ENCODE results near the gene TMEM59. TPM values are rescaled to one million over a fixed set of nuclear protein-coding genes. Genes with fewer than 3 reads are reported as not detected.

The TMEM59 gene
- total and polyA plus RNA-seq, 2 of the 8 experiments (the other 6 are each of a cell fraction or from before 2014, with no cell fraction given), result 116 to 139 TPM

GRCh38 chr1:54088385-54088784, 35.4 kb upstream of the TMEM59 start:
- Histone ChIP-seq H2BK120ac (replicated peaks; ENCODE audit: low read depth, low read length) (no peak overlapping the region), H3K14ac (ENCODE audit: insufficient read length) (no peak overlapping the region), H3K79me2 (ENCODE audit: control insufficient read depth in 1 of 2, insufficient read depth in 2 of 2, low read length in 2 of 2) (no peaks in the 10 kb centered on the region), H3K23me2 (ENCODE audit: low read depth, low read length) (no peaks in the 10 kb centered on the region), H3K9ac (replicated peaks in 1 of 4; ENCODE audit: extremely low read depth in 1 of 4, low read depth in 3 of 4, low read length in 3 of 4) (no peak overlapping the region), H4K91ac (replicated peaks; ENCODE audit: insufficient read length, low read length) (no peak overlapping the region), H3K36me3 (ENCODE audit: control insufficient read depth in 2 of 4, insufficient read depth in 4 of 4, low read length in 3 of 4) (no peaks in the 10 kb centered on the region), H3K4ac (replicated peaks; ENCODE audit: insufficient read length, low read depth, low read length) (no peak overlapping the region), H3K4me1 (replicated peaks in 1 of 4; ENCODE audit: control insufficient read depth in 3 of 4, insufficient read depth in 4 of 4, low read length in 3 of 4) (no peaks in the 10 kb centered on the region), H2BK20ac (ENCODE audit: low read length) (no peak overlapping the region), H3K27ac (ENCODE audit: low read depth, low read length) (no peak overlapping the region), H2BK15ac (ENCODE audit: low read length) (no peak overlapping the region), H2AK5ac (ENCODE audit: low read depth, low read length) (no peak overlapping the region), H3K27me3 (replicated peaks in 1 of 4; ENCODE audit: control insufficient read depth in 3 of 4, extremely low read depth in 1 of 4, insufficient read depth in 3 of 4, low read length in 3 of 4) (no peaks in the 10 kb centered on the region), H3K4me3 (ENCODE audit: extremely low read depth in 1 of 4, insufficient read depth in 2 of 4, low read depth in 3 of 4, low read length in 4 of 4) (no peak overlapping the region), H4K5ac (ENCODE audit: insufficient read length, low read depth, low read length) (no peak overlapping the region), H3K79me1 (ENCODE audit: low read depth, low read length) (no peaks in the 10 kb centered on the region), H2BK12ac (ENCODE audit: low read depth, low read length) (no peak overlapping the region), H2BK5ac (ENCODE audit: low read depth, low read length) (no peak overlapping the region), H4K20me1 (replicated peaks in 1 of 2; ENCODE audit: control insufficient read depth in 1 of 2, insufficient read depth in 2 of 2, low read length in 2 of 2) (no peaks in the 10 kb centered on the region), H3K56ac (replicated peaks; ENCODE audit: insufficient read length, low read depth, low read length) (no peak overlapping the region), H2AFZ (ENCODE audit: low read length) (no peak overlapping the region), H3K18ac (ENCODE audit: extremely low read depth, low read length) (no peak overlapping the region), H3K4me2 (ENCODE audit: insufficient read depth in 1 of 2, low read depth in 2 of 2, low read length in 2 of 2) (no peak overlapping the region), H3K23ac (ENCODE audit: insufficient read length) (no peak overlapping the region), H3K9me3 (ENCODE audit: insufficient read depth in 2 of 2, low read depth in 1 of 2, low read length in 1 of 2) (no peaks in the 10 kb centered on the region), H4K8ac (ENCODE audit: extremely low read depth, insufficient read depth, low read length) (no peak overlapping the region)
- ChIA-PET CTCF (ENCODE audit: partially characterized antibody) (interaction anchor here (0.6 to 1.2 kb wide), 3 partner anchors 10 to 128 kb away, joined by 3 read pairs; no protein-coding TSS in a partner anchor), POLR2A (ENCODE audit: partially characterized antibody) (no interaction called here)
- no peak for FAIRE-seq
- DNase-seq (ENCODE audit: low read depth in 1 of 2, low spot score in 2 of 2), result no peak
- 89% methylated on average over 5 of the region's 5 CpGs; no CpG with 5 or more reads in 1 of the 2 experiments for WGBS, 2 experiments (ENCODE audit: extremely low coverage in 1 of 2, insufficient coverage in 1 of 2, insufficient read length in 1 of 2, insufficient replicate concordance in 2 of 2, low coverage in 1 of 2, low lambda C conversion rate in 2 of 2, missing lambda C conversion rate in 1 of 2)
